IPS DF 19.7 (cell line): Measurements from ENCODE around the gene PPP1R1C.
"Not testable (repeated sequence)": the region's sequence is repeated elsewhere in the genome, so short reads cannot be mapped to it uniquely, and the experiment has no call there.

Experiments
- DNase-seq: peaks from one replicate; pipeline ENCODE4 v3.0.0-alpha.2; 2013; ENCODE audit warnings: low read depth, low spot score

Gene PPP1R1C

GRCh38 chr2:182014284-182014683 lies 28.6 kb downstream of the PPP1R1C start:
- no peak for DNase-seq

- no peak for DNase-seq
Observed at GRCh38 chr2:182015334-182016109, 29.9 kb downstream of the PPP1R1C start.

- DNase-seq, result no peak
Observed at GRCh38 chr2:182018218-182018617, 32.6 kb downstream of the PPP1R1C start.

GRCh38 chr2:182019731-182020130 lies 34.1 kb downstream of the PPP1R1C start:
- no peak for DNase-seq

GRCh38 chr2:182020286-182021070 lies 34.8 kb downstream of the PPP1R1C start:
- DNase-seq, result no peak

- no peak for DNase-seq
Observed at GRCh38 chr2:182023235-182023634, 37.6 kb downstream of the PPP1R1C start.

- not testable (repeated sequence) for DNase-seq
Observed at GRCh38 chr2:182030875-182031274, 45.2 kb downstream of the PPP1R1C start.

- DNase-seq, result no peak
Observed at GRCh38 chr2:182031956-182032355, 46.3 kb downstream of the PPP1R1C start.

- no peak for DNase-seq
Observed at GRCh38 chr2:182033449-182033848, 47.8 kb downstream of the PPP1R1C start.

GRCh38 chr2:182038576-182038975 lies 52.9 kb downstream of the PPP1R1C start:
- no peak for DNase-seq

- no peak for DNase-seq
Observed at GRCh38 chr2:182043021-182043420, 57.4 kb downstream of the PPP1R1C start.

- DNase-seq, result no peak
Observed at GRCh38 chr2:182043861-182044260, 58.2 kb downstream of the PPP1R1C start.

- DNase-seq, result no peak
Observed at GRCh38 chr2:182047544-182047943, 61.9 kb downstream of the PPP1R1C start.

GRCh38 chr2:182048088-182048487 lies 62.4 kb downstream of the PPP1R1C start:
- no peak for DNase-seq

GRCh38 chr2:182048621-182049020 lies 63.0 kb downstream of the PPP1R1C start:
- no peak for DNase-seq

GRCh38 chr2:182049372-182050148 lies 63.9 kb downstream of the PPP1R1C start:
- DNase-seq, result no peak

GRCh38 chr2:182050333-182051135 lies 64.9 kb downstream of the PPP1R1C start:
- DNase-seq, result no peak

- no peak for DNase-seq
Observed at GRCh38 chr2:182055993-182056392, 70.3 kb downstream of the PPP1R1C start.

- no peak for DNase-seq
Observed at GRCh38 chr2:182057002-182057401, 71.3 kb downstream of the PPP1R1C start.

GRCh38 chr2:182058056-182058455 lies 72.4 kb downstream of the PPP1R1C start:
- DNase-seq, result no peak

GRCh38 chr2:182061739-182062138 lies 76.1 kb downstream of the PPP1R1C start:
- no peak for DNase-seq
